ENCODE measurements around the gene NPLOC4. TPM values are rescaled to one million over a fixed set of nuclear protein-coding genes. Genes with fewer than 3 reads are reported as not detected.

Gene NPLOC4
- total and polyA plus RNA-seq, 9 of the 15 experiments (the other 6 are each of a cell fraction or from before 2014, with no cell fraction given): 1.5 to 116 (median 64.5) TPM

DNA sequence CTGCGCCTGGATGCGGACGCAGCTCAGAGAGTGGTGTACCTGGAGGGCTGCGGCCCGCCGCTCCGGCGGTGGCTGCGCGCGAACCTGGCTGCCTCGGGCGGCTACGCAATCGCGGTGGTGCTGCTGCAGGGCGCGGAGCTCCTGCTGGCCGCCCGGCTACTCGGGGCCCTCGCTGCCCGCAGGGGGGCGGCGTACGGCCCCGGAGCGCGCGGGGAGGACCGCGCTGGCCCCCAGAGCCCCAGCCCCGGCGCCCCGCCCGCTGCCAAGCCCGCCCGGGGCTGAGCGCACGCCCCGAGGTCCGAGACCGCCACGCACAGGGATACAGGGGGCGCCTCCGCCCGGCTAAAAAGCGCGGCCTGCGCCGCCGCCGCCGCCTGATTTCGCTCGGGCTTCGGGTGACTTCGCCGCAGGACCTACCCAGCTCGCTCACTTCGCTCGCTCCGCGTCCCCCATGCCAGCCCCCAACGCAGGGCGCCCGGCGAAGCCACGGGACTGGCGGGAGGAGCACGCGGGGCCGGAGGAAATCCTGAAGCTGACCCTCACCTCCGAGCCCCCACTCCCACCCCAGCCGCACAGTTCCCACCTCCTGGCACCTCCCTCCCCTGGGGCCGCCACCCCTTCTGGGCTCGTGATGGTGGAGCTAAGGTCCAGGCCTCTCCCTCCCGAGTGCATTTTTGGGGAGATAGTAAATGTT, 11.2 kb upstream of the NPLOC4 start:
- Histone ChIP-seq H3K4me1 (replicated peaks in 1 of 2; ENCODE audit: control insufficient read depth in 2 of 2, insufficient read depth in 2 of 2, low read length in 2 of 2) (peaks cover 20 to 72% of the 10 kb centered on the region in 2 experiments; a peak in 4 of 5 replicates), H2AFZ (ENCODE audit: low read depth, low read length) (no peak overlapping the region), H3K79me2 (ENCODE audit: control insufficient read depth, insufficient read depth, low read length) (no peaks in the 10 kb centered on the region), H3K27ac (ENCODE audit: extremely low read depth, low read depth, low read length) (no peak overlapping the region), H3K4me3 (no peak overlapping the region), H3K27me3 (ENCODE audit: control insufficient read depth in 2 of 2, insufficient read depth in 2 of 2, low read length in 2 of 2) (no peaks in the 10 kb centered on the region), H3K4me2 (ENCODE audit: insufficient read depth, low read length) (no peak overlapping the region), H3K36me3 (ENCODE audit: control insufficient read depth, insufficient read depth, low read length) (no peaks in the 10 kb centered on the region), H3K9me1 (ENCODE audit: control insufficient read depth, insufficient read depth, low read length) (no peaks in the 10 kb centered on the region), H3K9me3 (replicated peaks; ENCODE audit: control insufficient read depth, insufficient read depth, low read depth, low read length) (peaks cover 6% of the 10 kb centered on the region), H3K9ac (ENCODE audit: insufficient read depth in 1 of 2, low read depth in 2 of 2, low read length in 2 of 2) (no peak overlapping the region), H4K20me1 (replicated peaks; ENCODE audit: control insufficient read depth, insufficient read depth, low read length) (no peaks in the 10 kb centered on the region)
- intact Hi-C loops (cut with micrococcal nuclease) (no loop called here), in situ Hi-C loops (cut with MboI) (no loop called here)
- WGBS (ENCODE audit: insufficient coverage, low coverage, missing lambda C conversion rate): 97% methylated on average over 41 of the region's 78 CpGs
- no TSS peak for BruUV-seq (replicated peaks)
- FAIRE-seq (no peak), DNase-seq (ENCODE audit: extremely low read depth in 1 of 4, low spot score in 3 of 4) (peak in 1 of 4 experiments; percentile 3), ATAC-seq (no peak)
- ChIA-PET CTCF (ENCODE audit: low intra/inter-chr PET ratio) (no interaction called here), POLR2A (interaction anchor here (1.0 to 1.7 kb wide), 2 partner anchors 10 to 136 kb away, joined by 3 to 4 read pairs; partner anchors contain the start of gene ACTG1)
- TF ChIP-seq, protein P1, sequence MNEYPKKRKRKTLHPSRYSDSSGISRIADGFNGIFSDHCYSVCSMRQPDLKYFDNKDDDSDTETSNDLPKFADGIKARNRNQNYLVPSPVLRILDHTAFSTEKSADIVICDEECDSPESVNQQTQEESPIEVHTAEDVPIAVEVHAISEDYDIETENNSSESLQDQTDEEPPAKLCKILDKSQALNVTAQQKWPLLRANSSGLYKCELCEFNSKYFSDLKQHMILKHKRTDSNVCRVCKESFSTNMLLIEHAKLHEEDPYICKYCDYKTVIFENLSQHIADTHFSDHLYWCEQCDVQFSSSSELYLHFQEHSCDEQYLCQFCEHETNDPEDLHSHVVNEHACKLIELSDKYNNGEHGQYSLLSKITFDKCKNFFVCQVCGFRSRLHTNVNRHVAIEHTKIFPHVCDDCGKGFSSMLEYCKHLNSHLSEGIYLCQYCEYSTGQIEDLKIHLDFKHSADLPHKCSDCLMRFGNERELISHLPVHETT (CRISPR knock-in tag; conservative IDR thresholded peaks at IDR 0.05 in 1 of 2, IDR thresholded peaks at IDR 0.05 in 1 of 2): no peak
- TF ChIP-seq, protein P2, sequence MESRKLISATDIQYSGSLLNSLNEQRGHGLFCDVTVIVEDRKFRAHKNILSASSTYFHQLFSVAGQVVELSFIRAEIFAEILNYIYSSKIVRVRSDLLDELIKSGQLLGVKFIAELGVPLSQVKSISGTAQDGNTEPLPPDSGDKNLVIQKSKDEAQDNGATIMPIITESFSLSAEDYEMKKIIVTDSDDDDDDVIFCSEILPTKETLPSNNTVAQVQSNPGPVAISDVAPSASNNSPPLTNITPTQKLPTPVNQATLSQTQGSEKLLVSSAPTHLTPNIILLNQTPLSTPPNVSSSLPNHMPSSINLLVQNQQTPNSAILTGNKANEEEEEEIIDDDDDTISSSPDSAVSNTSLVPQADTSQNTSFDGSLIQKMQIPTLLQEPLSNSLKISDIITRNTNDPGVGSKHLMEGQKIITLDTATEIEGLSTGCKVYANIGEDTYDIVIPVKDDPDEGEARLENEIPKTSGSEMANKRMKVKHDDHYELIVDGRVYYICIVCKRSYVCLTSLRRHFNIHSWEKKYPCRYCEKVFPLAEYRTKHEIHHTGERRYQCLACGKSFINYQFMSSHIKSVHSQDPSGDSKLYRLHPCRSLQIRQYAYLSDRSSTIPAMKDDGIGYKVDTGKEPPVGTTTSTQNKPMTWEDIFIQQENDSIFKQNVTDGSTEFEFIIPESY (CRISPR knock-in tag; IDR thresholded peaks at IDR 0.05): 0 out of 2 replicates have a peak, but pooled peaks have one; percentile 25
- TF ChIP-seq NFRKB (IDR thresholded peaks at IDR 0.05; ENCODE audit: low read depth) (no peak), RNF2 (IDR thresholded peaks at IDR 0.05) (no peak)
- TF ChIP-seq, protein P3, sequence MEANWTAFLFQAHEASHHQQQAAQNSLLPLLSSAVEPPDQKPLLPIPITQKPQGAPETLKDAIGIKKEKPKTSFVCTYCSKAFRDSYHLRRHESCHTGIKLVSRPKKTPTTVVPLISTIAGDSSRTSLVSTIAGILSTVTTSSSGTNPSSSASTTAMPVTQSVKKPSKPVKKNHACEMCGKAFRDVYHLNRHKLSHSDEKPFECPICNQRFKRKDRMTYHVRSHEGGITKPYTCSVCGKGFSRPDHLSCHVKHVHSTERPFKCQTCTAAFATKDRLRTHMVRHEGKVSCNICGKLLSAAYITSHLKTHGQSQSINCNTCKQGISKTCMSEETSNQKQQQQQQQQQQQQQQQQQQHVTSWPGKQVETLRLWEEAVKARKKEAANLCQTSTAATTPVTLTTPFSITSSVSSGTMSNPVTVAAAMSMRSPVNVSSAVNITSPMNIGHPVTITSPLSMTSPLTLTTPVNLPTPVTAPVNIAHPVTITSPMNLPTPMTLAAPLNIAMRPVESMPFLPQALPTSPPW (CRISPR knock-in tag; IDR thresholded peaks at IDR 0.05): no peak

Measured in K562 (cell line).